Stimulated activated CD4-positive, alpha-beta T cell treated with anti-CD3 and anti-CD28 coated beads, TNF-alpha, amount 100 ng/mL, for 24 hours (primary cell): ENCODE results near the gene IQGAP3.
"Not testable (repeated sequence)": the region's sequence is repeated elsewhere in the genome, so short reads cannot be mapped to it uniquely, and the experiment has no call there.

ENCODE experiments used
- DNase-seq, 3 experiments: peaks; one replicate each; pipeline ENCODE4 v3.0.0-alpha.2; 2020; ENCODE audit warnings: low read depth in 3 of 3

Gene IQGAP3

DNA sequence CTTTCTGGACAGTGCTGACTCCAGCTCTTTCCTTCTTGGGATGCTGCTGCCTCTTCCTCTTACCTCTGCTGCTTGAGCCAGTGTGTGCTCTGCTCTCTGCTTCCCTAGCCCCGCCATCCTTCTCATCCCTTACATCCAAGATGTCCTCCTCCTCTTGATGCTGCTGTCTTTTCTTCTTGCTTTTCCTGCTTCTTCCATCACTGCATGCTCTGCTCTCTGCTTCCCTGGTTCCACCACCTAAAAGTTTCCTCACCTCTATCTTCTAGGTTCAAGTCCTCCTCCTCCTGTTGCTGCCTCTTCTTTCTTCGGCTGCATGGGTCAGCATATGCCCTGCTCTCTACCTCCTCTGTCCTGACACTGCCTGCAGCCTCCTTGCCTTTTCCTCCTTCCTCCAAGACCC lies 22.7 kb upstream of the IQGAP3 start:
- DNase-seq: no peak

DNA sequence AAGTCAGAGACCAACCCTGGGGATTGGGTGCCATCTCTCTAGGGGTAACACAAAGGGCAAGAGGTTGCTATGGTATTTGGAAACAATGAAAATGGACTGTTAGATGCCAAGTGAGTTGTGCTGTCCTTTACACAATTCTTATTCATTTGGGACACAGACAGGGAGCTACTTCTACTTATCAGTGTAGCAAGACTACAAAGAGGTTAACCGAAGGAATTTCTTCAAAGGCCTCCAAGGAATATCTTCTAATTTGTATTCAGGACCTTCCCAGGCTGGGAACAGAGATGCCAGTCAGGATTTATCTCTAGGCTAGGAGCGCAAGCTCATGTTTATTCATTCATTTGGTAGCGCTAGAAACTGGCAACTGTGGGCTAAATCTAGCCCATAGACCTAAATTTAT lies 21.8 kb upstream of the IQGAP3 start:
- DNase-seq: no peak

DNA sequence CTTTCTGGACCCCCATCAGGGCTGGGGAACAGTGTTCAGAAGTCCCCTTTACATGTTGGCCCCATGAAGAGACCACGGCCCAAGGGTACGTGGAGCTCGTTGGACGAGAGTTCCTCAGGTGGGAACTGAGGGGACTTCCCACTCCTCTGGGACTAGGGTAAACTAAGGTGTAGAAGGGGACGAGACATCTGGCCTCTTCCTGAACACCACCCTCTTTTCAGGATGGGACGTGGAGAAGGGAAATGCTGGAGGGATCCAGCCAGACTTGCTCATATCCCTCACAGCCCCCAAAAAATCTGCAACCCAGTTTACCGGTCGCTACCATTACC lies 21.3 kb upstream of the IQGAP3 start:
- no peak for DNase-seq

DNA sequence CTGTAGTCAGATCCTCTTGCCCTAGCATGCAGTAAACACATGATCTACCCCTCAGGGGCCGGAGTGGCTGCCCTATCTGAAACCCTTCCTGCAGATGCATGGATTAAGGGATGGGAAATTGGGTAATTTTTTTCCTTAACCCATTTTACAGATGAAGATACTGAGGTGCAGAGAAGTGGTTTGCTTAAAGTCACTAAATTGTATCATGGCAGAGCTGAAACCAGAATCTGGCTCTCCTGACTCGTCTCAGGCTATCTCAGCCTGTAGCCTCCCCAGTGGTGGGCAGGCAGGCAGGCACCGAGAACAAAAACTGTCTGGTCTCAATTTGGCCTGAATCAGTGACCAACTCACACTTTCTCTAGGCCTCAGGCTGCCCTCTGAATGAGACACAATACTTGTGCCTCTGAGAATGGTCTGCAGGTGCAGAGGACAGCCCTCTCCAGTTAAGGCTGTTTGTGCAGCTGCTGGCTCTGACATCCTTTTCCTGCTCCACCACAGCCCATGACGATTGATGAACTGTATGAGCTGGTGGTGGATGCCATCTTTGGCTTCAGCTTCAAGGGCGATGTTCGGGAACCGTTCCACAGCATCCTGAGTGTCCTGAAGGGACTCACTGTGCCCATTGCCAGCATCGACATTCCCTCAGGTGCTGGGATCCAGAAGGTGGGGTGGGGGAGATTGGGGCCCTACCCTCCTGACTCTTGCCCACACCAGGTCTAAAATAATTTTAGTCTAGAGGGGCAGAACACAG lies 20.7 kb upstream of the IQGAP3 start:
- no peak for DNase-seq

DNA sequence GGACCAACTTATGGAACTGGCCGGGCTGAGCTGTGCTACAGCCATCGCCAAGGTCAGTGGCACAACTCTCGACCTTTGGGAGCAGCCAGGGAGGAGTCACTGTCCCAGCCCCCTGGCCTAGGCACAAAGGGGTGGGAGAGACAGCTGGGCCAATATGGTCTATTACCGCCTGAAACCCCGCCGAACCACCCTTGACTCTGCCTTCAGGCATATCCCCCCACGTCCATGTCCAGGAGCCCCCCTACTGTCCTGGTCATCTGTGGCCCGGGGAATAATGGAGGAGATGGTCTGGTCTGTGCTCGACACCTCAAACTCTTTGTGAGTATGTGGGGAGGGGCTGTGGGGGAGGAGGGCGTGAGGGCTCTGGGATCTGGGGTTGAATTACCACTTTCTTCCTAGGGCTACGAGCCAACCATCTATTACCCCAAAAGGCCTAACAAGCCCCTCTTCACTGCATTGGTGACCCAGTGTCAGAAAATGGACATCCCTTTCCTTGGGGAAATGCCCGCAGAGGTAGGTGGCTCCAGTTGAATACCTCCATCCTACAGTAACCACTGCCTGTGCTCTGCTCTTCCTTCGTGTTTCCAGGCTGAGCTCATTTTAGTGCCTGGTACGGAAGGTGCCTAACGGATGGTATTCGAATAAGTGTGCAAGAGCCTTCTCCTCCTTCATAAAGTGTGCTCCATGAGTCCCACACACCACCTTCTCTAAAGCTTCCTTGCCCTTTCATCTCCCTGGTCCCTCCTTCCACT lies 20.0 kb upstream of the IQGAP3 start:
- no peak for DNase-seq

DNA sequence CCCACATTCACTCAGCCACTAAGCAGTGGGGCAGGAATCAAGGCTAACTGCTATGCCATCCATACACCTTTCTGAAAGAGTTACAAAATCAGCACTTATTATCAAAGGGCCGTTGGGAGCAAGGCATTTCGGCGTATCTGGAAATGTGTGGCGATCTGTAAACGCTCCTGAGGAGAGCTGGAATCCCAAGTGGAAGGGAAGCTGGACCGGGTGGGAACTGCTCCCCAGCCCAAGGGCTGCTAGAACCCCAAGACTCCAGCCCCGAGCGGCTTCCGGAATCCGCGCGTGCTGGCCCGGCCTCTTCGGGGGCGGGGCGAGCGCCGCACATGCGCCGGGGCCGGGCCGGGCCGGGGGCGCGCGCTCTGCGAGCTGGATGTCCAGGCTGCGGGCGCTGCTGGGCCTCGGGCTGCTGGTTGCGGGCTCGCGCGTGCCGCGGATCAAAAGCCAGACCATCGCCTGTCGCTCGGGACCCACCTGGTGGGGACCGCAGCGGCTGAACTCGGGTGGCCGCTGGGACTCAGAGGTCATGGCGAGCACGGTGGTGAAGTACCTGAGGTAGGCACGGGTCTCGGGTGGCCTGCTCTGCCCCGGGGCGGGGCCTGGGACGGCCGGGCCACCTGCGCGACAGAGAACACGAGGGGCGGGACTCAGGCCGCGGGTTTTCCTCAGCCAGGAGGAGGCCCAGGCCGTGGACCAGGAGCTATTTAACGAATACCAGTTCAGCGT lies 19.2 kb upstream of the IQGAP3 start, which contains the start of gene NAXE:
Gene NAXE (plus strand): TSS at position 345 of the 726 bp plus-strand sequence. CDS start 29 bp downstream, at position 374.
- DNase-seq: peak; percentile 40 to 68 (median 58)

DNA sequence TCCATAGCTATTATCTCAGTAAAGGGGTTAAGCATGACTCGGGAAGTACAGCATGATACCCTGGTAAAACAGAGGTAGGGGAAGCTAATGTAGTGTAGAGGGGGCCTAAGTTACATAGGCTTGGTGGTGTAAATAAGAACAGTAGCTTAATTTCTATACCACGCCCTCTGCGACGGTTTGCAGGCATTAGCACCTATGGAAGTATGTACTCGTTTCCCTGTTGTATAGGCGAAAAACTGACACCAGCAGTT lies 18.7 kb upstream of the IQGAP3 start:
- DNase-seq: no peak

DNA sequence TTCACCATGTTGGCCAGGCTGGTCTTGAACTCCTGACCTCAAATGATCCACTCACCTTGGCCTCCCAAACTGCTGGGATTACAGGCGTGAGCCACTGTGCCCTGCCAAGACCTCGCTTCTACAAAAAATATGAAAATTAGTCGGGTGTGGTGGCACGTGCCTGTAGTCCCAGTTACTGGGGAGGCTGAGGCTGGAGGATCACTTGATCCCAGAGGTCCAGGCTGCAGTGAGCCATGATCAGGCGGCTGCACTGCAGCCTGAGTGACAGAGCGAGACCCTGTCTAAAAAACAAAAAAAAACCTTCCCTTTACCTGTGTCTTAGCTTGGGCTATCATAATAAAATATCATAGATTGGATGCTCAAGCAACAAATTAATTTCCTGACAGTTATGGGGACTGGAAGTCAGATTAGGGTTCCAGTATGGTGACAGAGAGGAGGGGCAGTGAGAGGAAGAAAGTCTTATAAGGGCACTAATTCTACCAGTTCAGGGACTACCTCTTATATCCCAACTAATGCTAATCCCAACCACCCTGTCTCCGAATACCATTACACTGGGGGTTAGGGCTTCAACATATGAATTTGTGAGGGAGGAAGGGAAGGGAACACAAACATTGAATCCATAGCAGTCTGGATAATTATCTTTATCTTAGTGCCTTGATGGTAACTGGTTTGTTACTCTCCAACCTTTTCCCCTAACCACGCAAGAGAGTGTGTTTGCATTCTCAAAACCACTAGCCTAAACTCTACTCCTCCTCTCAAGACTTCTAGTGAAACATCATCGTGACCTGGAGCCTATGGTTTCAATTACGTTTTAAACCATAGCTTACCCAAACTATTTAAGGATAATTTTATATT lies 18.2 kb upstream of the IQGAP3 start:
- no peak for DNase-seq

DNA sequence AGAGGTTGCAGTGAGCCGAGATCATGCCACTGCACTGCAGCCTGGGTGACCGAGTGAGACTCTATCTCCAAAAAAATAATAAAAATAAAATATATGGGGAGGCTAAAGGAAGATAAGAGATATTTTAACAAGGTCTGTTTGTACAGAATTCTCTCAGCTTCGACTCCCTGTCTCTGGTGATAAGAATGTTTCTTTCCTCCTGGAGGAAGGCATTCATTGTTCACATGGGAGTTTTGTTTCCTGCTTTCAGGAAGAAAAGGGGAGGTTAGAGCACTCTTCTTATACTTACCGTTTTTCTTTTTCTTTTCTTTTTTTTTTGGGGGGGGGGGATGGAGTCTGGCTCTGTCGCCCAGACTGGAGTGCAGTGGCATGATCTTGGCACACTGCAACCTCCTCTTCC lies 17.2 kb upstream of the IQGAP3 start:
- no peak for DNase-seq

DNA sequence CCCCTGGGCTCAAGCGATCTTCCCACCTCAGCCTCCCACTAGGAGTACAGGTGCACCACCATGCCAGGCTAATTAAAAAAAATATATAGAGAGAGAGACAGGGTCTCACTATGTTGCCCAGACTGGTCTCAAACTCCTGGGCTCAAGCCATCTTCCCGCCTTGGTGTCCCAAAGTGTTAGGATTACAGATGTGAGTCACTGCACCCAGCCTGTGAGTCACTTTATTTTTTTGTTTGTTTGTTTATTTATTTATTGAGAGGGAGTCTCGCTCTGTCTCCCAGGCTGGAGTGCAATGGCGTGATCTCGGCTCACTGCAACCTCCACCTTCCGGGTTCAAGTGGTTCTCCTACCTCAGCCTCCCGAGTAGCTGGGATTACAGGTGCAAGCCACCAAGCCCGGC lies 15.6 kb upstream of the IQGAP3 start:
- DNase-seq: not testable (repeated sequence)

DNA sequence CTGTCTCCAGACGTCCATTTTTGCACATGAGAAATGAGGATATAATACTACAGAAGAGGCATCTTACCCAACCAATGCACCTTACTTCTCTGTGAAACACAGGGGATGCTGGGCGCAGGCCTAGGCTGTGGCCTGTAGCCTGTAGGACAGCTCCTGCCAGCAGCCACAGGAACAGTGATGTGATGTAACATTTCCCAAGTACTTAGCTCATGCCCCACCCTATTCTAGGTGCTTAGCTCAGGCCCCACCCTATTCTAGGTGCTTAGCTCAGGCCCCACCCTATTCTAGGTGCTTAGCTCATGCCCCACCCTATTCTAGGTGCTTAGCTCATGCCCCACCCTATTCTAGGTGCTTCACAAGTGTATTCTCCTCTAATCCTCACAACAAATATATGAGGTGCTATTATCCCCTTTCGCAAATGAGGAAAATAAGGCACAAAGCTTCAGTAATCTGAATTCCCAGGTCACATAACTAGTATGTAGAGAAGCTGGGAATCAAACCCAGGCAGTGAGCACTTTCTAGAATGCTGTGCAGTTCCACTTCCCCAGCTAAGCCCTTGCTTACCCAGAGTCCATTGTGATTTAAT lies 14.6 kb upstream of the IQGAP3 start:
- no peak for DNase-seq

DNA sequence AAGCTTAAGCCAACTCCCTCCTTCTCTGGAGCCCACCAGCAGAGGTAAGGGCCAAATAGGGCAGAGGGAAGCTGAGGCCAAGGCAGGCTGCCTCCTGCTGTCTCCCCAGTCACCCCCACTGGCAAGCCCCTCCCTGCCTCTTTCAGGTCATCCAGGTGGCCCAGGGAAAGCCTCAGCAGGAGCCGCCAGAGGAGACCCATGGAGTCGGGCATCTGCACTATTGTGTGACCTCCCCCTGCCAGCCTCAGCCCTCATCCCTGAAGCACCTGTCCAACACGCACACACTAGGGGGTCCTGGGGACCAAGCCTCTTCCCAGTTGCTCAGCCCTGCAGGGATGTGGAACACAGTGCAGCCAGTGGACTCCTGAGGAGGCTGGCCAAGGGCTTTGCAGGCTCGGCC lies 14.0 kb upstream of the IQGAP3 start:
- no peak for DNase-seq

DNA sequence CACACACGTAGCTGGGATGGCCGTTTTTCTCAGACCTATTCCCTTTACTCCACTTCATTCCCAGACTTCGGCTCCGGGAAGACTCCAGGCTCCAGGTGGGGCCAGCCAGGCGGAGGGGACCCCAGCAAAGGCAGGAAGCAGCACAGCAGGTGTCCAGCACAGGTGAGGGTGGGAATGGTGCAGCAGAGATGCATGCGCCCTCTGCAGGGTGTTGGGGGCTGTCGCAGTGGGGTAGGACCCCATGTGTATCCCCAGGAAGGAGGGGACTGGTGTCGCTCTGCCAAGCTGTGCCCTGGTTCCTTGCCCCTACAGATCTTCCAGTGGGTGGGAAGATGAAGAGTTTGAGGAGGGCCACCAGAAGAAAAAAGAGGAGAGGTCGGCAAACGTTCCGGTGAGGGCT lies 12.4 kb upstream of the IQGAP3 start:
- no peak for DNase-seq

DNA sequence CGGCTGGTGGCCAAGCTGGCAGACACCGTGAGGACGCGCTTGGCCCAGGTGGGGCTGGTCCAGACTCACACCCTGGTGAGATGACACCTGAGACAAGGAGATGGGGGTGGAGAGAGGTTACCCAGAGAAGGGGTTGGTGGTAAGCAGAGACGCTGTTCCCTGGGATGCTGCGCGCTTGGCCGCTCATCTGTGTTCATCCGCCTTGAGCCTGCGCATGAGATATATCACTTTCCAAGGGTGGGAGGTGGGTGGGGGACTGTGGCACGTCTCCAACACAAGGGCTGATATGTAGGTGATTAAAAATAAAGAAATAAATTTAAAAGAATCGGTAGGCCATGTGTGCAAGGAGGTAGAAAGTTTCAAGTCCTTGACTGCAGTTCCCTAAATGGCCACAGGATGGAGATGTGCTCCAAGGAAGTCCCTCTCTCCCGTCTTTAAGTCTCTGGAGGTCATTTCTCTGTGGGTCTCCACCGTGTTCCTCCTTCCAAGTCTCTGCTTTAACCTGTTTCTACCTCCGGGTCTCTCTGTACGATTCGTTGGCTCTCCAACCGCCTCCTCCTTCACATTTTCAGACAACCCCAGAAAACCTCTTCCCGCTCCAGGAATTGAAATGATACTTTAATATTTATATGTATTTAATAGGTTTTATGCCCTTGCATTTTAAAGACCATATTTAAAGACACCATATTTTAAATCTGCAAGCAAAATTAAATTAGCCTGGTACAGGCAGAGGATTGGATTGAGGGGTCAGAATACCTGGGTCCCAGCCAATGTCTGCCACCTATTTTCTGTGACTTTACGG lies 11.7 kb upstream of the IQGAP3 start:
- peak; percentile 51 to 65 (median 60) for DNase-seq

DNA sequence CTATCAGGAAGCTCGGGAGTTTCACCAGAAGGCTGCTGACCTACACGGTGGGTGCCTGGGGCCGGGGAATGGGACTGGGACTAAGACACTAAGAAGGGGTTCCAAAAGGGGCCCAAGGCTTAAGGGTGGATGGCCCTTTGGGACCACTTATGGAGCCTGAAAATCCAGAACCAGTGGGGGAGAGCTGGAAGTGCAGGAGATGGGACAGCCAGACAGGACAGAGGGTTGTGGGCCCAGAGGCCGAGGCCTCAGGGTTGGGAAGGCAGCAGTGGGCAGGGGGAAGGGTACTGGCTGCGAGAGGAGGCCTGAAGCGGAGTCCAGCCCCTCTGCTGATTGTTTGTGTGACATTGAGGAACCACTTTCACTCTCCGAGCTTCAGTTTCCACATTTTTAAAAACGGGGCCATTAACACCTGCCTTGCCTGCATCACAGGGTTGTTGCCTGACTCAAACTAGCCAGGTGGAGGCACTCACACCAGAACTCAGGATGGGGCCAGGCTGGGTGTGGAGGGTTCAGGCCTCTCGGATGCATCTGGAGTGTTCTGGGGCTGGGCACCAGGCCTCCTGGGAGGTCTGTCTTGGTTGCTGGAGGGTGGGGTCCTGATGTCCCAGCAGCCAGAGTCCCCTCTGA lies 10.1 kb upstream of the IQGAP3 start:
- DNase-seq: no peak

DNA sequence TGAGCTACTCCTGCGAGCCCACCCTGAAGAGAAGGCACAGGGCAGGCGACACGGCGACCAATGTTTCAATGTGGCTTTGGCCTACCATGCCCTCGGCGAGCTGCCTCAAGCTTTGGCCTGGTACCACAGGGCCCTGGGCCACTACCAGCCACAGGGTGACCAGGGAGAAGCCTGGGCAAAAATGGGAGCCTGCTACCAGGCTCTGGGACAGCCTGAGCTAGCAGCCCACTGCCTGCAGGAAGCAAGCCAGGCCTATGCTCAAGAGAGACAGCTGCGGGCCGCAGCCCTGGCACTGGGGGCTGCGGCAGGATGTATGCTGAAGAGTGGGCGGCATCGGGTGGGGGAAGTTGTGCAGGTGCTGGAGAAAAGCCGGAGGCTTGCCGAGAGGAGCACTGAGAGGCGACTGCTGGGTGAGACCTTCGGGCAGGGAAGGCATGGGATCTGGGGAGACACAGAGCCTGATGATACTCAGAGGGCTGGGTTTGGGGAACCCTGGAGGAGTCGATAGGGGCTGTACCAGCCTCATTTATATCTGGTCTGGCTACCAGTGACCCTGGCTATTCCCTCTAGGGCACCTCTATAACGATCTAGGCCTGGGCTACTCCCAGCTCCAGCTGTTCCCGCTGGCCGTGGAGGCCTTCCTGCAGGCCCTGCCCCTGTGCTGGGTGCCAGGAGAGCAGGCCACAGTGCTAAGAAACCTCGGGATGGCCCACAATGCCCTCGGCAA lies 9.5 kb upstream of the IQGAP3 start:
- DNase-seq: no peak

DNA sequence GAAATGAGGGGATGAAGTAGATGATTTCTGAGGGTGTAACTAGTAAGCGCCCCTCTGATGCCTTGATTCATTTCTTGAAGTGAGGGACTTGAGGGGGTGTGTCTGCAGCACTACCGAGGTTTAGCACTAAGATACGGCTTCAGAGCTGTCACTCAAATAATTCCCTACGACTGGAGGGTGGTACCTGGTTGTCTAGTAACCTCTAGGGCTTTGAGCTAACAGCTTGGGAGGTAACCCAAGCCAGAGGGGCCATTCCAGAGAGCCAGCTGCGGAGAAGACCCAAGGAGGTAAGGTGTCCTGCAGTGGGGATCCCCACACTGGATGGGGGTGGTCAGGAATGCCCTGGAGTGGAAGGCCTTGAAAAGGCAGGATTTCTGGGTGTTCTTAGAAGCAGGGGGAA lies 7.1 kb upstream of the IQGAP3 start, which contains the start of gene TTC24:
Gene TTC24 (plus strand): TSS at position 252 of the 400 bp plus-strand sequence. CDS start 1,642 bp downstream, outside the sequence.
- DNase-seq: no peak

DNA sequence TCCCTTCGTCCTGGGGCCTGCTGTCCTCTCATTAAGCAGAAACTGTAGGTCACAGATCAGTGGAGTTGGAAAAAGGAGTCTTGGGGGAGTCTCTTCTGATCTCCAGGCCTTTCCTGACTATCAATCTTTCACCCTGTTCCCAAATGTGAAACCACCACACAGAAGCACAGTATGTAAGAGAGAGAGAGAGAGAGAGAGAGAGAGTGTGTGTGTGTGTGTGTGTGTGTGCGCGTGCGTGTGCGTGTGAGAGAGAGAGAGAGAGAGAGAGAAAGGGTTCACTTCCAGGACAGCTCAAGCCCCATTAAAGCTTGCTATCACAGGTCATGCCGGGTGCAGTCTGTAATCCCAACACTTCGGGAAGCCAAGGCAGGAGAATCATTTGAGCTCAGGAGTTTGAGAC lies 5.7 kb upstream of the IQGAP3 start:
- no peak for DNase-seq

DNA sequence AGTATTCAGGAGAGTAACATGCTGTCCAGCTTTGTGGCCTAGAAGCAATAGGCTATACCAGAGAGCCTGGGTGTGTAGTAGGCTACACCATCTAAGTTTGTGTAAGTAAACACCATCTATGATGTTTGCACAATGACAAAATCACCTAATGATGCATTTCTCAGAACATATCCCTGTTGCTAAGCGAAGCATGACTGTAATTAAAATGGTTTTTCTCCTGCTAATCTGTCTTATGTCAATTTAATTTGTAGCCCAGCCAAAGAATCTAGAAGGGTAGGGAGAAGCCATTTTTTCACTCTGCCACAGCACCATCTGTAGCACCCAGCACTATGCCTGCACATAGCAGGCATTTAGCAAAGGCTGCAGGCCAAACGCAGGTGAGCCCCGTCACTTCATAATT lies 5.2 kb upstream of the IQGAP3 start:
- DNase-seq: no peak
